Measurements from ENCODE around the gene ENGASE.

GRCh38 chr17:79108232-79108850, 33.7 kb downstream of the ENGASE start:
- no peak for TF ChIP-seq CTCF (IDR thresholded peaks at IDR 0.05)
- TF ChIP-seq, protein P1, sequence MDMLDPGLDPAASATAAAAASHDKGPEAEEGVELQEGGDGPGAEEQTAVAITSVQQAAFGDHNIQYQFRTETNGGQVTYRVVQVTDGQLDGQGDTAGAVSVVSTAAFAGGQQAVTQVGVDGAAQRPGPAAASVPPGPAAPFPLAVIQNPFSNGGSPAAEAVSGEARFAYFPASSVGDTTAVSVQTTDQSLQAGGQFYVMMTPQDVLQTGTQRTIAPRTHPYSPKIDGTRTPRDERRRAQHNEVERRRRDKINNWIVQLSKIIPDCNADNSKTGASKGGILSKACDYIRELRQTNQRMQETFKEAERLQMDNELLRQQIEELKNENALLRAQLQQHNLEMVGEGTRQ (IDR thresholded peaks at IDR 0.05; ENCODE audit: borderline replicate concordance, low read depth, low read length) = no peak
- TF ChIP-seq, protein P2, sequence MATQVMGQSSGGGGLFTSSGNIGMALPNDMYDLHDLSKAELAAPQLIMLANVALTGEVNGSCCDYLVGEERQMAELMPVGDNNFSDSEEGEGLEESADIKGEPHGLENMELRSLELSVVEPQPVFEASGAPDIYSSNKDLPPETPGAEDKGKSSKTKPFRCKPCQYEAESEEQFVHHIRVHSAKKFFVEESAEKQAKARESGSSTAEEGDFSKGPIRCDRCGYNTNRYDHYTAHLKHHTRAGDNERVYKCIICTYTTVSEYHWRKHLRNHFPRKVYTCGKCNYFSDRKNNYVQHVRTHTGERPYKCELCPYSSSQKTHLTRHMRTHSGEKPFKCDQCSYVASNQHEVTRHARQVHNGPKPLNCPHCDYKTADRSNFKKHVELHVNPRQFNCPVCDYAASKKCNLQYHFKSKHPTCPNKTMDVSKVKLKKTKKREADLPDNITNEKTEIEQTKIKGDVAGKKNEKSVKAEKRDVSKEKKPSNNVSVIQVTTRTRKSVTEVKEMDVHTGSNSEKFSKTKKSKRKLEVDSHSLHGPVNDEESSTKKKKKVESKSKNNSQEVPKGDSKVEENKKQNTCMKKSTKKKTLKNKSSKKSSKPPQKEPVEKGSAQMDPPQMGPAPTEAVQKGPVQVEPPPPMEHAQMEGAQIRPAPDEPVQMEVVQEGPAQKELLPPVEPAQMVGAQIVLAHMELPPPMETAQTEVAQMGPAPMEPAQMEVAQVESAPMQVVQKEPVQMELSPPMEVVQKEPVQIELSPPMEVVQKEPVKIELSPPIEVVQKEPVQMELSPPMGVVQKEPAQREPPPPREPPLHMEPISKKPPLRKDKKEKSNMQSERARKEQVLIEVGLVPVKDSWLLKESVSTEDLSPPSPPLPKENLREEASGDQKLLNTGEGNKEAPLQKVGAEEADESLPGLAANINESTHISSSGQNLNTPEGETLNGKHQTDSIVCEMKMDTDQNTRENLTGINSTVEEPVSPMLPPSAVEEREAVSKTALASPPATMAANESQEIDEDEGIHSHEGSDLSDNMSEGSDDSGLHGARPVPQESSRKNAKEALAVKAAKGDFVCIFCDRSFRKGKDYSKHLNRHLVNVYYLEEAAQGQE (IDR thresholded peaks at IDR 0.05; ENCODE audit: low read depth, low read length) = no peak
- TF ChIP-seq, protein P3, sequence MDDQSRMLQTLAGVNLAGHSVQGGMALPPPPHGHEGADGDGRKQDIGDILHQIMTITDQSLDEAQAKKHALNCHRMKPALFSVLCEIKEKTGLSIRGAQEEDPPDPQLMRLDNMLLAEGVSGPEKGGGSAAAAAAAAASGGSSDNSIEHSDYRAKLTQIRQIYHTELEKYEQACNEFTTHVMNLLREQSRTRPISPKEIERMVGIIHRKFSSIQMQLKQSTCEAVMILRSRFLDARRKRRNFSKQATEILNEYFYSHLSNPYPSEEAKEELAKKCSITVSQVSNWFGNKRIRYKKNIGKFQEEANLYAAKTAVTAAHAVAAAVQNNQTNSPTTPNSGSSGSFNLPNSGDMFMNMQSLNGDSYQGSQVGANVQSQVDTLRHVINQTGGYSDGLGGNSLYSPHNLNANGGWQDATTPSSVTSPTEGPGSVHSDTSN (IDR thresholded peaks at IDR 0.05) = no peak
- no peak for TF ChIP-seq SMC3 (IDR thresholded peaks at IDR 0.05; ENCODE audit: low read depth, low read length)
- no peak for TF ChIP-seq TCF12 (IDR thresholded peaks at IDR 0.05)
- TF ChIP-seq POLR2AphosphoS5 (IDR thresholded peaks at IDR 0.05; ENCODE audit: low read depth, low read length) = no peak
- TF ChIP-seq RCOR1 (IDR thresholded peaks at IDR 0.05; ENCODE audit: low read length) = no peak
- no peak for TF ChIP-seq JUND (IDR thresholded peaks at IDR 0.05)
- no peak for TF ChIP-seq FOXM1 (IDR thresholded peaks at IDR 0.05; ENCODE audit: low read depth)
- no peak for TF ChIP-seq NRF1 (IDR thresholded peaks at IDR 0.05; ENCODE audit: low read depth, low read length)
- no peak for TF ChIP-seq MXI1 (IDR thresholded peaks at IDR 0.05; ENCODE audit: low read depth, low read length)
- TF ChIP-seq RAD21 (IDR thresholded peaks at IDR 0.05; ENCODE audit: low read length) = no peak
